NB4 (cell line): ENCODE data around the gene ITGAX.

Source experiments
- CTCF ChIP-seq: IDR thresholded peaks from one replicate; pipeline ENCODE4 v1.5.1; 2012; ENCODE audit warnings: low read depth, low read length
- MAX ChIP-seq: IDR thresholded peaks from 2 replicates; pipeline ENCODE4 v1.6.1; 2011; ENCODE audit warnings: low read depth, low read length

GRCh38 chr16:31393056-31393455 is 38.1 kb downstream of the ITGAX start, which contains the start of gene ITGAD:
- TF ChIP-seq CTCF (no peak), MAX (no peak)
